GM18873 (cell line): ENCODE data around the gene S100A8.
"Not testable (repeated sequence)": the region's sequence is repeated elsewhere in the genome, so short reads cannot be mapped to it uniquely, and the experiment has no call there.

Experiments used
- ATAC-seq: cut with Tn5 transposase; IDR thresholded peaks from one replicate; pipeline ENCODE4 v1.9.1; 2021; ENCODE audit warnings: mild to moderate bottlenecking, moderate library complexity, moderate number of reproducible peaks; ENCODE audit not compliant: unreplicated experiment, low FRiP score

S100A8 gene

DNA sequence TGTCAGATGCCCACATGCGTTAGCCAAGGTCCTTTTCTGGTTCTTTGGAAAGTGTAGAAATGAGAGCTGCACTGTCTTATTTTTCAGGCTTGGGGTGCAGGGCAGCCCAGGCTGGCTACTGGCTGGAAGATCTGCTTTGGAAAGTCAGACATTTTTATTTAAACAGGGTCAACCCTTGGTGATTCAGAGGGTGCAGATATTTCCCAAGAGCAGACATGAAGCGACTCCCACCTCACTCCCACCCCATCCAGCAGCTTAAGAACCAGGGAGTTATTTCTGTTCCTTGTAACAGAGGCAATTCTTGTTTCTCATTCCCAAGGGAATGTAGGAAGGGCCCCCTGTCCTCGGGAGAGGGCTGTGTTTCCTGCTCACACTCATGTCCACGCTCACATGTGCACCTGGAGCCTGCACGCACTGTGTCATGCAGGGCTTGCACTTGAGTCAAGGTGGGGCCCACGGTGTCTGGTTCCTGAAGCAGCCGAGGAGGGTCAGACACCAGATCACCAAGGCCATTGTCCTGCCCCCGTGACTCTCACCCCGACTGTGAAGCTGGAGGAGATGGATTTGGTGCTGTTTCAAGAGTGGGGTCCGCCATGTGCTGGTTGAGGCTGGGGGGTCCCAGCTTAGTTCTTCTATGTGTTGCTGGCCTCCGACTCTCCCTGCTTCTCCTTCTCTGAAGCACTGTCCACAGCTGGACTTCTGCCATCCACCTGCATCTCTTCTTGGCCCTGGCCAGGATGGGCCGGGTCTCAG lies 26.4 kb upstream of the S100A8 start:
- no peak for ATAC-seq

DNA sequence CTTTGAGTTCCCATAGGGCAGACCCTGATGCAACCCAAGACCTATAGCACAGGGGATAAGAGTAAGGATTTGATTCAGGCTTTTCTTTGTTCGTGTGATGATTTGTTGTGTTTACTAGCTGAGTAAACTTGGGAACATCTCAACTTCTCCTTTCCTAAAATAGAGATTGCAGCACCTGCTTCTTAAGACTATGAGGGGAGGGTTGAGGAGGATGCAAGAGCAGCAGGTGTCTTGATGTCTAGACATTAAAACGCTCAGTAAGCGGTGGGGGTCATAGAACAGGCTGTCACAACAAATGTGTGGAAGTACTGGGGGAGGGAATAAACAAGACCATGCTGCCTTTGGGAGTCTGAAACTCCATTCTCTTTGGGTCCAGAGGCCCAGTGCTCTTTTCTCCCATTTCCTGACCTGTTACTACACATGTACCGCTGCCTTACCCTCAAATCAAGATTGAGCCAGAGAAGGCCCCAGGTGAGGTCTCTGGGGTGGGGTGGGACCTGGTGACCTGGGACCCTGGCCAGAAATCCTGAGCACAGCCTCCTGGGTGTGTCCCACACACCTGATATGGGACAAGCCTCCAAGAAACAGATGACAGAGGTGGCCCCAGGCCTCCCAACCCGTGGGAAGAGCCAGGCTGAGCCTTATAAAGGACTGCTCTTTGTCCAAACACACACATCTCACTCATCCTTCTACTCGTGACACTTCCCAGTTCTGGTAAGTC lies 25.1 kb upstream of the S100A8 start, which contains the start of gene S100A7A:
Gene S100A7A (plus strand): TSS at position 671 of the 721 bp plus-strand sequence. CDS start 1,563 bp downstream, outside the sequence.
- no peak for ATAC-seq

DNA sequence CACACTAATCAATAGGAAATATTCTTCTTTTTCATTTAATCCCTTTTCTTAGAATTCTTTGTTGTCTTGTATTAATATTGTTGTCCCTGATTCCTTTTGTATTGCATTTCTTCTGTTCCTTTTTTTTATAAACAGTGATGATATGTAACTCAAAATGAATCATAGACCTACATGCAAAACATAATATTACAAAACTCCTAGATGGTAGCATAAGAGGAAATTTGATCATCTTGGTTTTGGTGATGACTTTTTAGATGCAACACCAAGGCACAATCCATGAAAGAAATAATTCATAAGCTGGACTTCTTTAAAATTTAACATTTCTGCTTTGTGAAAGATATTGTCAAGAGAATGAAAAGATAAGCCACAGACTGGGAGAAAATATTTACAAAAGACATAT lies 23.1 kb upstream of the S100A8 start:
- ATAC-seq = not testable (repeated sequence)

DNA sequence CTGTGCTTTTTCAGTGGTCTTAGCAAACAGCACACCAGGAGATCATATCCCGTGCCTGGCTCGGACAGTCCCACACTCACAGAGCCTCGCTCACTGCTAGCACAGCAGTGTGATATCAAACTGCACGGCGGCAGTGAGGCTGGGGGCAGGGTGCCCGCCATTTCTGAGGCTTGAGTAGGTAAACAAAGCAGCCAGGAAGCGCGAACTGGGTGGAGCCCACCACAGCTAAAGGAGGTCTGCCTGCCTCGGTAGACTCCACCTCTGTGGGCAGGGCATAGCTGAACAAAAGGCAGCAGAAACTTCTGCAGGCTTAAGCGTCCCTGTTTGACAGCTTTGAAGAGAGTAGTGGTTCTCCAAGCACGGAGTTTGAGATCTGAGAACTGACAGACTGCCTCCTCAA lies 16.4 kb upstream of the S100A8 start:
- not testable (repeated sequence) for ATAC-seq

DNA sequence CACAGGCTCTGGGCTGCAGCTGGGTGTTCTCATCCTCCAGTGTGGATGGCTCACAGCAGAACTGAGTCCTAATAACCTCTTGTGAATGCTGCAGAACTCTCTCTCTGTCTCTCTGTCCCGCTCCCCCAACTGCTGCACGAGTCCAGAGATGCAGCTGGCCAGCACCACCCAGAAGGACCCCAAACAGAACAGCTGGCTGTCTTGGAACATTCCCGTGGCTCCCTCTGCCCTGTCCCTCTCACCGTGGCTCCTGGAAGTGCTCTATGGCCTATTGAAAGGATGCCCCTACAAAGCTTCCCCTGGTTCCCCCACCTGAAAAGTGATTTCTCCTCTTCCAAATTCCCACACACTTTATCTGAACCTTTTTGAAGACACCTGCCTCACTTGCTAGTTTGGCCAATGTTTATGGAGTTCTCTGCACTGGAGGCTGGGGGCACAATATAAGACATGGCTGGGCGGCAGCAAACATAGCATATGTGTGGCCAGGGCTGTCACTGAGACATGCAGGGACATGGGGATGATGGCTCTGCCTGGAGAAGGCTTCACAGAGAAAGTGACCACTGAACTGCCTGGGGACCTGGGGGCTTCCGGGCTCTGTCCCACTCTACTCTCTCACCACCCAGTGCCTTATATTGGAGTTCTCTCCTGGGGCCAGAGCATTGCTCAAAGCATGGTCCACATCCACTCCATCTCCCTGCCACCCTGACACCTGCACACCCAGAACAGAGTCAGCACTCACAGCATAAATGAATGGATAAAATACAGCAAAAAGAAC lies 15.1 kb upstream of the S100A8 start:
- ATAC-seq = not testable (repeated sequence)

DNA sequence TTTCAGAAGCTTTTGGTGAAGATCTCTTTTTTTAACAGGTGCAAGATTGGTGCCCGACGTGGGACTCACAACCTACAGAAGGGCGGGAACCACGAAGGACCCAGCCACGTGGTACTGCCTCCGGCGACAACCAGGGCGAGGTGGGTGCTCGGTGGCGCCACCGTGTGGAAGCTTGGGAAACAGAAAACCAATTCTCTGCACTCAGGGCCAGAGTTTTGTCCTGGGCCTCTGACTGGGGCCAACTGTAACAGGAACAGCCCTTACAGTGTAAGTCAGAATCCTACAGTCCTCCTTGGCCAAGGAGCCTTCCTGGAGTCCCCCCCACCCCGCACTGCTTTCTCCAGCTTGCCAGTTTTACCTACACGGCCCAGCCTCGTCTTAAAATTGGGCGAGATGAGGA lies 13.9 kb upstream of the S100A8 start:
- no peak for ATAC-seq

DNA sequence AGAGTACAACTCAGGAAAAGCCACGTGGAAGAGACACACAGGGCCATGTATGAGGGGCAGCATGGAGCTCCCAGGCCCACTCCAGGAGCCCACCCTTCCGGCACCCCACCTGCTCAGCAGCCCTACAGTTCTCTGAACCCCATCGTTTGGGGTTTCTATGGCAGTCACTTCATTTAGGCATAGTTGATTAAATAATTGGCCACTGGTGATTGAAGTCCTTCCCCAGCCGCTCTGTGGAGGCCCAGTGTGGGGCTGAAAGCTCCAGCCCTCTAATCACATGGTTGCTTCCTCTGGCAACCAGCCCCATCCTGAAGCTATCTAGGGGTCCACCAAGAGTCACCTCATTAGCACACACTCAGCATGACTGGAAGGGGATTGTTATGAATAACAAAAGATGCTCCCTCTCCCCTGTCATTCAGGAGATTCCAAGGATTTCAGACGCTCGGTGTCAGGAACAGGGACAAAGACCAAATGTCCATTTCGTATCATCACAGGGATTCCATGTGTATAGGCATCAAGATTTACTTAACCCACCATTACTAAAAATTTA lies 13.3 kb upstream of the S100A8 start:
- ATAC-seq = no peak

DNA sequence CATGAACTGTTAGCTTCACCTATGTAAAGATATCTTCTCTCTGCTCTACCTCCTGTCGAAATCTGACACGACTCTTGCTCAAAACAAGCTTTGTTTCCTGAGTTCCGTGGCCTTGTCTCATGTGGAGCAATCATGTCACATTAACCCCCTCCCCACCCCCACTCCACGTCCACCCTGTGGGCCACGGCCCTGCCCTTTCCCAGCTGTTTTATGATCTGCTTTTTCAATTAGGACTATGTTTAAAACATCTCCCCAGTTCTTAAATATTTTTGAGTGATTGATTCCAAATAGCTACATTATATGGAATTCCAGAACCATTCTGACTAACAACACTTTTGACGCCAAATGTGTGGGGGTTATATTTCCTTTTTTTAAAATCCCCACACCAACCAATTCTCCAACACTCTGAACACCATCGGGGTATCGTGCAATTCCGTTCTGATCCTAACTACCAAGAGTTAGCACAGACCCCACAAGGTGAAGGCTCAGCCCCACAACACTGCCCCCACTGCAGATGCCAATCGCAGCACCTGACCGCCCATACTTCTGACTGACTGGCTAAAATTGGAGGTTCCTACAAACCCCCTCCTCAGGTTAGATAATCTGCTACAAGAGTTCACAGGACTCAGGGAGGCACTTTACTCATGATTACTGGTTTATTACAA lies 12.7 kb upstream of the S100A8 start:
- no peak for ATAC-seq

DNA sequence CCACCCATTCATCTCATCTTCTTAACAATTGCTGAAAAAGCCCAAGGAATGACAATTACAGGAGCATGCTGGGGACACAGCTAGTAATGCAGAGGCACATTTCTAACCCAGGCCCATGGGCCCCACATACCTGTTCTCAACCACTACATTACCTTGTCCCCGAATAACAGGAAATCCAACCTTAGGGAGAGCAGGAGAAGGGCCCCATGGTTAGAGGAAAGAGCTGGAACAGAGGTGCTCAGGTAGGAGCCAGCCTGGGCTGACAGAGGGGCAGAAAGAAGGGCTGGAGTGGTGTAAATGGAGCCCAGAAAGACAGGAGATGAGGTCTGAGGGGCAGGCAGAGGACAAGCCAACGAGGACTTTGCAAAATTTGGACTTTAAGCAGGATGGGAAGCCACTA lies 11.4 kb upstream of the S100A8 start:
- ATAC-seq = no peak

DNA sequence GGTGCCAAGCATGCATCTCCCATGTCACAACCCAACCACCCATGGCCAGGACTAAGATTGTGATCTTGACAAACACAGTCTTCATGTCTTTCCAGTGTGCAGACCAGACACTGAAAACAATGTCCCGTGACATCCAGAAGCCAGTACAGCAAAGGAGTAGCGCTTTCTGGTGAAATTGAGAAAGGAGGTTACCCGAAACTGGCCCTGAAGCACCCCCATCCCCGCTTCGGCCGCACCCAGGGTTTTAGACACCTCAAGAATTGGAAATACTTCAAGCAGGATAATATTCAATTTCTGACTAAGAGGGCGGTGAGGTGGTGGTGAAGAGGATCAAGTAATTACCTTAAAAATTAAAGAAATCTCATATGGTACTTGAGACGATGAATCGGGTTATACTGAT lies 10.6 kb upstream of the S100A8 start:
- ATAC-seq = no peak

DNA sequence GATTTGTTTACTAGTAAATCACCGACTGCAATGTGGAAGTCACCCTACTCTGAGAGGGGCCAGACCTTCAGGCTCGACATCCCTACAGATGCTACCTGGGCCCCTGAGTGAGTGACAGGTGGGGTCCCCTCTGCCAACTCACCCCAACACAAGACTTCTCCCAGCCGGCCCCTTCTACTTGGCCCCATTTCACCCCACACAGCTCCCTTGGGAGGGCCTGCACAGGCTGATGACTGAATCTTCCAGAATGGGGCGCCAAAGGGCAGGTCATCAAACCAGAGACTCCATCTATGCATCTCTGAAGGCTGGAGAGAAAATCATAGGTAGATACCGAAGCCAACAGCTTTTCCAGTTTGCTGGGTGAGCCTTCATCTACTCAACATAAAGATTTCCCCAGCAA lies 9.4 kb upstream of the S100A8 start:
- ATAC-seq = no peak

DNA sequence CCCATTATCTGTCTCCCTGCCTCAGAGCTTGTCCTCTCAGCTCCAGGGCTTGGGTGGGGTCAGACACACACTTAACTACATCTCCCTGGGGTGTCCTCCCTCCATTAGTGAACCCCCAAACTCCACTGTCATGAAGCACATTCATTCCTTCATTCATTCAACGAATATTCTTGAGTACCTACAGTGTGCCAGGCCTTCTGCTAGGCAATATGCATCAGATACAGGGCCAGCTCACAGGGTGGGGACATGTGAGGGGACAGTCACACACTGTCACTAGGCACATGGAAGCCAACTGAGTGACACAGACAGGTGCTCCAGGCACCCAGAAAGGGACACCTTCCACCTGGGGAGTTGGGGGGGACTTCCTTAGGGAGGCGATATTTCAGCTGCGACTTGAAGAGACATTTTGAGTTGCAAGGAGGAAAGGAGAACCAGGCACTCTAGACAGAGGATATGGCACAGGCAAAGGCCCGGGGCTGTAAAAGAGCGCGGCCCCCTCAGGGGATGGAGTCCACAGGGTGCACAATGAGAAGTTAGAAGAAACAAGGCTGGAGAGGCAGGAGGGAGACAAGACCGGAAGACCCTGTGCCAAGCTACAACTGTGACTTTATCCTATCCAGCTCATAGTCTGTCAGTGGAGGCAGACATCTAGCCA lies 8.7 kb upstream of the S100A8 start:
- no peak for ATAC-seq

DNA sequence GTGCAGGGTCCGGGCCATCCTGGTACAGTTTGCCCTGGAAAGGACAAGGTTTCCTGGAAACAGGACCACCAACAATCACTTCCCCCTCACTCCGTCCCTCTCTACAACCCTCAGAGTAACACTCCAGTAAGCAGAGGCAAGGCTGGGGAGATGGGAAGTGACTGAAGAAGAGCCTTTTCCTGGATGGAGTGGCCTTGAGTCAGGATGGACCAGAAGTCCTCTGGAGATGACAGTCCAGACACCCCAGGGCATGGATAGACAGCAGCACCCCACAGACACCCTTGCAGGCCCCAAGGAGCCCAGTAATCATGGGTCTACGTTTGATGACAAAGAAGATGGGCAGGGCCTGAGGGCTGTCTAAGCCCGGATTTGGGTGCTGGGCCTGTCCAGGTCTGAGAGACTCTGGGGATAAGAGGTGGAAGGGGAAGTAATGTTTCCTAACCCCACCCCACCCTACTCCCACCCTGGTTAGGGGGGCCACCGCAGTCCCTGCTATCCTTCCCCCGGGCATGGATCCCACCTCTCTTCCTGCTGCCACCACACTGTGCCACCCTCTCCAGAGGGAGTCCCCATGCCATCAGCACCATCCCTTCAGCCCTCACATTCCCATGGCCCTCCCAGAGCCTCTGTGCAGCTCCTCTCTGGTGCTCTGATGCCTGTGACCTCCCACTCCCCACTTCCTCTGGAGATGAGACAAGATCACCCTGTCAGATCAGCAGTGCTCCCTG lies 7.2 kb upstream of the S100A8 start:
- ATAC-seq = no peak

DNA sequence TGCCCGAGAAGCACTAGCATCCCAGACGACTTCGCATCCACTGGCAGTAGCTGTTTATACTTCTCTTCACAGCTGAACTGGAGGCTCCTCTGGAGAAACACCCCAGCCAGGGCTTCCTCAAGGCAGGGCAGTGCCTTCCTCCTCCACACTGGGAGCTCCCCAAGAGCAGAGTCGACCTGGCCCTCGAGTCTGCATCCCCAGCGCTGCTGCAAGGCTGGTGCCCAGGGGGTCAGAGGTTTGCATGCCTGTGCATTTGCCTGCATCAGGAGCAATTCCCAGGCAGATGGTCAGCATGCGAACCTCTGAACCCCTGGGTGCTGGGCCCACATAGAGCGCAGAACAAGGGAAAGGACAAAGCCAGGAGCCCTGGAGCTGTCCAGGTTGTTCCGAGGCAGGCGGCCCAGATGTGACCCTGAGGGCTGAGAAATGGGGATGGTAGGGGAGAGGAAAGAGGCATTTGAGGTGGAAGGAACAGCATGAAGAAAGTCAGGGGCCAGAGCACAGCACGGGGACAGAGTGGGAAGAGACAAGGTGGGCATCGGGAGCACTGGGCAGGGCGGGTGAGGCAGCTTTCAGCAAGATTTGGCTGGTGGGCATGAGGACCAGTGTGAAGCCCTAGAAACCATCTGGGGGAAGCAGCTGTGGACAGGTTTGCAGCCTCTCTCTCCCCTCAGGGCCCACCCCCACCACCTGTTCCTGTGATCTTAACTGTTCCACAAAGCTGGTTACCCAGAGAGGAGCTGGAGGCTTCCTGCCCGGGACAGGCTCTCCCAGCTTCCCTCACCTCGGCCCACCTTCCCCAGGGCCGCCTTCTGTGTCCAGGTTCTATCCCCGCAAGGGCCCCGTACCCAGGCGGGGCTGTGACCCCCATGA lies 6.4 kb upstream of the S100A8 start:
- ATAC-seq = no peak

DNA sequence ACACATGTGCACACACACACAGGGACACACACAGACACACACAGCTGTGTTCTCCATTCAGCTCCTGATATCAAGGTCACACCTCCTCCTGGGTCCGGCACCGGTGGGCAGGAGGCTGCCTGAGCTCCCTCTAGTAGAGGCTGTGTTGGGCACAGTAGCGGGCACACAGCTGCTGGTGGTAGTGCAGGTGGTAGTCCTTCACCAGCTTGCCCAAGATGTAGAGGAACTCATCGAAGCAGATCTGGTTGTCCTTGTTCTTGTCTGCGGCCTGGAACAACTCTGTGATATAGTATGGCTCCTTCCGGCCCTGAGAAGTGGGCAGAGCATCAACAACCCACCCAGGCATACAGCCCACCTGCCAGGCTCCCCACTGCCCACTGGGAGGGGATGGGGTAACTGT lies 5.6 kb upstream of the S100A8 start:
- no peak for ATAC-seq

DNA sequence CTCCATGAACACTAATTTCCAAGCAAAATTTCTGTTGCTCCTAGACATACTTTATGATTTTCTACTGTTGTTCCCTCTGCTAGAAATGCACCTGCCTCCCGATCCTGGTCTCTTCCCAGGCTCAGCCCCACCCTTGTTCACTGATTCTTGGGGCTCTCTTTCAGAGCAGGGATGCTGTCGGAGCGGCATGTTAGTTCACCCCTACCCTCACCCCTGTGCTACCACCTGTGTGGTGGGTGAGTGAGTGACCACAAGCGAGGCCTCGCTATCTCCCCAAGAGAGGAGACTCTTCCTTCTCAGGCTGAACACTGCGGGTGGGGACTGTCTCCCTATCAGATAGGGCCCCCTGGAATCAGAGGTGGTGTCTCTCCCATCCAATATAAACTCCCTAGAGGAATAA lies 4.9 kb upstream of the S100A8 start:
- no peak for ATAC-seq

DNA sequence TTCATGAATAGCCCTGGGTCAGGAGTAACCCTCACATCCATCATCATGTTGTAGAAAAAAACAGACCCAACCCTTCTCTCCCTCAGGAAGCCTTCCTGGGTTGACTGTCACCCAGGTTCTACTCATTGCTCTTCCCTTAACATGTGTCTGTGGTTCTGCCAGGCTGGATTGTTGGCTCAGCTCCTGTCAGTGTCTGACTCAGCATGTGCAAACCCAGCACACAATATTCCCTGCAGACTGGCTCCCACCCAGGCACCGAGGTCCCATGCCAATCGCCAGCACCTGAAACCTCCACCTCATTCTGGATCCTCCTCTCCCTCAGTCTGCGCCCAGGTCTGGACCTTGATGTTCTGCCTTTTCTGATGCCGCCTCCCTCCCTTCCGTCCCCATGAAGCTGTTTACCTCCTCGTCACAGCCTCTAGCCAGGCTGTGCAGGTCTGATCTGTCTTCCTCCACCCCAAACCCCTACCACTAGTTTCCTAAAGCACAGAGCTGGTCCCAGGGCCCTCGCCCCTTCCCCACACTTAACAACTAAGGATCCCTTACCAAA lies 4.3 kb upstream of the S100A8 start:
- ATAC-seq = no peak

DNA sequence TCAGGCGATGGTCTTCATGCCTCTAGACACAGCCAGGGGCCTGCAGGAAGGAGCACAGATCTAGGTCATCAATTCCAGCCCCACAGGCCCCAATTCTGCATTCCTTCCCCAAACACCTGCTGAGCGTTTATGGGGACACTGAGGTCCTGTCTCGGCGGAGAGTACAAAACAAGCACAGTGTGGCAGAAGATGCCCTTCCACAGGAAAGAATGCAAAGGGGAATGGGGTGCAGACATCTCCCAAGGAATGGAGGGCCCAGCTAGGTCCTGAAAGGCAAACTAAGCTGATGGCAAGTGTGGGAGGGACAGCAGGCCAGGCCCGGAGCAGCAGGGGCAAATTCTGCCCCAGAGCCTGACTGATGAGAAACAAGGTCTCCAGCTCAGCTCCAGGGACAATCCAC lies 3.5 kb upstream of the S100A8 start:
- ATAC-seq = no peak
